Chondrocyte (in vitro differentiated cells): ENCODE measurements around the gene KCNH8. TPM values are rescaled to one million over a fixed set of nuclear protein-coding genes. Genes with fewer than 3 reads are reported as not detected.

Source experiments
- DNase-seq: peaks from one replicate; pipeline ENCODE4 v3.0.0; 2021; ENCODE audit warnings: mixed read lengths, low spot score
- H3K27ac Mint-ChIP-seq: one replicate; pipeline ENCODE4 v1.8.0; 2021; ENCODE audit warnings: mild to moderate bottlenecking, moderate library complexity, mixed read lengths; ENCODE audit not compliant: unreplicated experiment
- H3K27me3 Mint-ChIP-seq: 2 replicates; pipeline ENCODE4 v1.8.0; 2021; ENCODE audit warnings: low read depth, mixed read lengths
- H3K36me3 Mint-ChIP-seq: 2 replicates; pipeline ENCODE4 v1.8.0; 2021; ENCODE audit warnings: low read depth, mixed read lengths
- H3K4me1 Mint-ChIP-seq: 2 replicates; pipeline ENCODE4 v1.8.0; 2021; ENCODE audit warnings: low read depth, mild to moderate bottlenecking, mixed read lengths
- H3K4me3 Mint-ChIP-seq: one replicate; pipeline ENCODE4 v1.8.0; 2021; ENCODE audit warnings: mild to moderate bottlenecking, moderate library complexity, mixed read lengths; ENCODE audit not compliant: unreplicated experiment
- H3K9me3 Mint-ChIP-seq: 2 replicates; pipeline ENCODE4 v1.8.0; 2021; ENCODE audit warnings: low read depth, mixed read lengths
- total RNA-seq: library from RNA; stranded (reverse); gene quantifications from 3 replicates; pipeline ENCODE4 v1.2.1, GENCODE V29; 2021
- TF ChIP-seq, protein P1 (sequence below): fragments of 200-600 bp; sonication (generic); IDR thresholded peaks from 2 replicates; pipeline ENCODE4 v1.5.0; 2021; ENCODE audit warnings: antibody characterized with exemption, mild to moderate bottlenecking, moderate library complexity

Gene KCNH8
- total RNA-seq, 1 donor from 2014 or later, result not detected

DNA sequence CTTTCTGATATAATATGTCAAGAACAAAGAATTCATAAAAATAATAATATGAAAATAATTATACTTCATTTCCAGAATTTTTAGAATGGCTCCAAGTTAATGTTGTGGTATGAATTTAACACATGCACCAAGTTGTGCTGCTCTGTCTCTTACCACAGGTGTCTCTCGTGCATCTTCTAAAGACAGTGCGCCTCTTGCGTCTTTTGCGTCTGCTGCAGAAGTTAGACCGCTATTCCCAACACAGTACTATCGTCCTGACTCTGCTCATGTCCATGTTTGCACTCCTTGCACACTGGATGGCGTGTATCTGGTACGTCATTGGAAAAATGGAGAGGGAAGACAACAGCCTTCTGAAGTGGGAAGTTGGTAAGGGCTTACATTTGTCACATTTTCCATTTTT, 246.6 kb downstream of the KCNH8 start:
- Mint-ChIP-seq H3K36me3 (no peaks in the 10 kb centered on the region), H3K9me3 (no peaks in the 10 kb centered on the region), H3K4me3 (no peak overlapping the region), H3K27ac (no peak overlapping the region), H3K4me1 (no peaks in the 10 kb centered on the region), H3K27me3 (peaks cover 12% of the 10 kb centered on the region)
- TF ChIP-seq, protein P1, sequence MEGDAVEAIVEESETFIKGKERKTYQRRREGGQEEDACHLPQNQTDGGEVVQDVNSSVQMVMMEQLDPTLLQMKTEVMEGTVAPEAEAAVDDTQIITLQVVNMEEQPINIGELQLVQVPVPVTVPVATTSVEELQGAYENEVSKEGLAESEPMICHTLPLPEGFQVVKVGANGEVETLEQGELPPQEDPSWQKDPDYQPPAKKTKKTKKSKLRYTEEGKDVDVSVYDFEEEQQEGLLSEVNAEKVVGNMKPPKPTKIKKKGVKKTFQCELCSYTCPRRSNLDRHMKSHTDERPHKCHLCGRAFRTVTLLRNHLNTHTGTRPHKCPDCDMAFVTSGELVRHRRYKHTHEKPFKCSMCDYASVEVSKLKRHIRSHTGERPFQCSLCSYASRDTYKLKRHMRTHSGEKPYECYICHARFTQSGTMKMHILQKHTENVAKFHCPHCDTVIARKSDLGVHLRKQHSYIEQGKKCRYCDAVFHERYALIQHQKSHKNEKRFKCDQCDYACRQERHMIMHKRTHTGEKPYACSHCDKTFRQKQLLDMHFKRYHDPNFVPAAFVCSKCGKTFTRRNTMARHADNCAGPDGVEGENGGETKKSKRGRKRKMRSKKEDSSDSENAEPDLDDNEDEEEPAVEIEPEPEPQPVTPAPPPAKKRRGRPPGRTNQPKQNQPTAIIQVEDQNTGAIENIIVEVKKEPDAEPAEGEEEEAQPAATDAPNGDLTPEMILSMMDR, result no peak
- DNase-seq, result no peak

DNA sequence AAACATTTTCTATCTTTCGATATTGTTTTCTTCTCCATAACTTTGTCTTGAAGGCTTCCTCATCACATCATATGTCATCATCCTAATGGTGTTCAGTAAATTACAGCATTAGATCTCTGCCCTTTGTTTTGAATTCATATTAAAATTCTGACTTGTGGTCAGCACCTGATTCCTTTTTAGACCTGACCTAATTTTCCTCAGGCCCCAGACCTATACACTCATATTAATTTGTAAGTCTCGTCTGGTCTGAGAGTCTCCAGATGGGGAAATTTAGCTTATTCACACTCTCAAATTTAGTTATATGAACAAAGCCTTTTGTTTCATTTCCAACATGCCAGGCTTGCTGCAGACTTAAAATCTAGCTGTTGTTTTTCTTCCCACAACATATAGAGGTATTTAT, 248.4 kb downstream of the KCNH8 start:
- Mint-ChIP-seq H3K9me3 (no peaks in the 10 kb centered on the region), H3K27me3 (peaks cover 12% of the 10 kb centered on the region), H3K36me3 (no peaks in the 10 kb centered on the region), H3K27ac (no peak overlapping the region), H3K4me1 (no peaks in the 10 kb centered on the region), H3K4me3 (no peak overlapping the region)
- TF ChIP-seq, protein P1, result no peak
- no peak for DNase-seq

DNA sequence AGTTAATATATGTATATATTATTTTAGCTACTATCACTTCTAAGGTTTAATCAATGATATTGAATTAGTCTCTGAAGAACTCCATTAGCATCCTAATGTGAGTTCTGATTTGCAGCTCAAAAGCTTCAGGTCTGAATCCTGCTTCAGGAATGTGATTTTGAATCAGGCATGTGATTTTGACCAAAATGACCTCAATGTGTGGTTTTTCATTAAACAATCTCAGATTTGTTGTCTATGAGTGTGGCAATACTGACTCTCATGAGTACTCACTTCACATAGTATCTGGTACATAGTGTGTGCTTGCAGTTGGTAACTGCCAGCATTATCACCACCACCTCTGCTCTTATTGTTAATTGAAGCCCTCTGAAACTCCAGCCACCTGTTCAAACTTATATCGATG, 251.0 kb downstream of the KCNH8 start:
- no peak for DNase-seq
- Mint-ChIP-seq H3K27me3 (peaks cover 9% of the 10 kb centered on the region), H3K9me3 (no peaks in the 10 kb centered on the region), H3K36me3 (no peaks in the 10 kb centered on the region), H3K4me3 (no peak overlapping the region), H3K4me1 (no peaks in the 10 kb centered on the region), H3K27ac (no peak overlapping the region)
- TF ChIP-seq, protein P1, result no peak

DNA sequence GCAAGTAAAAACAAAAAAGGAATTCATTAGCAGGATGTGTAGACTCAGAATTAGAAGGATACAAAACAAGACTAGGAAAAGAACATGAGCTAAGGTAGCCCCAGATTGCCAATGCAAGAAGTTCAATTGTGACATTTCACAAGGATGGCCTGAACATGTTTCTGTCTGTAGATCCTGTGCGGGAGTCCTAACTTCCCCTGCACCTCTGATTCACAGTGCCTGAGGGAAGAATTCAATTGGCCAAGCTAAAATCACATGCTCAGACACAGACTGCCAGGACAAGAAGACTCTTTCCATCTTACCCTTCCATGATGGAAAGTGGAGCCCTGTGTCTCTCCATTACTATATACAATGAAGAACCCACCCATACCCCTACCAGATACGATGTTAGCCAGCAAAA, 251.5 kb downstream of the KCNH8 start:
- Mint-ChIP-seq H3K27ac (no peak overlapping the region), H3K27me3 (peaks cover 10% of the 10 kb centered on the region), H3K4me1 (no peaks in the 10 kb centered on the region), H3K36me3 (no peaks in the 10 kb centered on the region), H3K4me3 (no peak overlapping the region), H3K9me3 (no peaks in the 10 kb centered on the region)
- TF ChIP-seq, protein P1, result no peak
- no peak for DNase-seq

DNA sequence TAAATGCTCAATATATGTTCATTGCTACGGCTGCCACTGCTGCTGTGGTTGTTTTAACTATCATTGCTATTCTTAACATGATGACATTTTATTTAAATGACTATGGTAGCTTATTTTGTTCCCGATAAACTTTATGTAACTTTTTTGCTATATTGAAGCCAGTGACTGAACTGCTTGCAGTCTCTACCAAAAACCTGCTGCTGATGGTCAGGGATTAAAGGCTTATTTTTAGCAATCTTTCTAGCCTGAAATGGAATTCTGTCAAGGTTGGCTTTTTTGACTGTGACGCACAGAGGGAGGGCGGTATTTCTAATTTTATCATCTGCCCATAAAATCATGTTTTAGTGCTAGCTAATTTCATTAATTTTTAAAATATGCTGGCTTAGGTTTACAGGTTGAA, 271.8 kb downstream of the KCNH8 start:
- Mint-ChIP-seq H3K4me3 (no peak overlapping the region), H3K36me3 (no peaks in the 10 kb centered on the region), H3K27me3 (peaks cover 1% of the 10 kb centered on the region), H3K27ac (no peak overlapping the region), H3K9me3 (peaks cover 5% of the 10 kb centered on the region), H3K4me1 (no peaks in the 10 kb centered on the region)
- TF ChIP-seq, protein P1, result no peak
- DNase-seq, result no peak
